Glutamatergic neuron (in vitro differentiated cells): Measurements from ENCODE around the gene RIIAD1. TPM values are rescaled to one million over a fixed set of nuclear protein-coding genes. Genes with fewer than 3 reads are reported as not detected.

Experiments
- DNase-seq: peaks from one replicate; pipeline ENCODE4 v3.0.0; 2022
- H3K27ac Mint-ChIP-seq: one replicate; pipeline ENCODE4 v1.8.0; 2020; ENCODE audit warnings: mild to moderate bottlenecking, mixed read lengths, inconsistent platforms; ENCODE audit not compliant: unreplicated experiment
- H3K27me3 Mint-ChIP-seq: one replicate; pipeline ENCODE4 v1.8.0; 2020; ENCODE audit warnings: mild to moderate bottlenecking, moderate library complexity, mixed read lengths, inconsistent platforms; ENCODE audit not compliant: unreplicated experiment
- H3K36me3 Mint-ChIP-seq: one replicate; pipeline ENCODE4 v1.8.0; 2020; ENCODE audit warnings: mild to moderate bottlenecking, mixed read lengths, inconsistent platforms; ENCODE audit not compliant: unreplicated experiment
- H3K4me1 Mint-ChIP-seq: one replicate; pipeline ENCODE4 v1.8.0; 2020; ENCODE audit warnings: mild to moderate bottlenecking, low read depth, mixed read lengths, inconsistent platforms; ENCODE audit not compliant: unreplicated experiment
- H3K4me3 Mint-ChIP-seq: one replicate; pipeline ENCODE4 v1.8.0; 2020; ENCODE audit warnings: mild to moderate bottlenecking, mixed read lengths, inconsistent platforms; ENCODE audit not compliant: unreplicated experiment
- H3K9me3 Mint-ChIP-seq: one replicate; pipeline ENCODE4 v1.8.0; 2020; ENCODE audit warnings: mild to moderate bottlenecking, moderate library complexity, mixed read lengths, inconsistent platforms; ENCODE audit not compliant: unreplicated experiment
- total RNA-seq: library from RNA; stranded (reverse); fragmentation: NEBNext Ultra II Directional; extraction: Animal tissue kit (Norgen Biotek cat#: 25700); gene quantifications from one replicate; pipeline ENCODE4 v1.2.1, GENCODE V29; 2021; ENCODE audit not compliant: unreplicated experiment
- TF ChIP-seq, protein P1 (sequence below): fragments of 200-600 bp; sonication (generic); IDR thresholded peaks from one replicate; pipeline ENCODE4 v1.5.0; 2021; ENCODE audit not compliant: partially characterized antibody, unreplicated experiment

The RIIAD1 gene
- total RNA-seq, 1 donor from 2014 or later: 3.8 TPM

- Mint-ChIP-seq H3K36me3 (no peaks in the 10 kb centered on the region), H3K9me3 (no peaks in the 10 kb centered on the region), H3K4me1 (no peaks in the 10 kb centered on the region), H3K27ac (no peak overlapping the region), H3K27me3 (no peaks in the 10 kb centered on the region), H3K4me3 (no peak overlapping the region)
- TF ChIP-seq, protein P1, sequence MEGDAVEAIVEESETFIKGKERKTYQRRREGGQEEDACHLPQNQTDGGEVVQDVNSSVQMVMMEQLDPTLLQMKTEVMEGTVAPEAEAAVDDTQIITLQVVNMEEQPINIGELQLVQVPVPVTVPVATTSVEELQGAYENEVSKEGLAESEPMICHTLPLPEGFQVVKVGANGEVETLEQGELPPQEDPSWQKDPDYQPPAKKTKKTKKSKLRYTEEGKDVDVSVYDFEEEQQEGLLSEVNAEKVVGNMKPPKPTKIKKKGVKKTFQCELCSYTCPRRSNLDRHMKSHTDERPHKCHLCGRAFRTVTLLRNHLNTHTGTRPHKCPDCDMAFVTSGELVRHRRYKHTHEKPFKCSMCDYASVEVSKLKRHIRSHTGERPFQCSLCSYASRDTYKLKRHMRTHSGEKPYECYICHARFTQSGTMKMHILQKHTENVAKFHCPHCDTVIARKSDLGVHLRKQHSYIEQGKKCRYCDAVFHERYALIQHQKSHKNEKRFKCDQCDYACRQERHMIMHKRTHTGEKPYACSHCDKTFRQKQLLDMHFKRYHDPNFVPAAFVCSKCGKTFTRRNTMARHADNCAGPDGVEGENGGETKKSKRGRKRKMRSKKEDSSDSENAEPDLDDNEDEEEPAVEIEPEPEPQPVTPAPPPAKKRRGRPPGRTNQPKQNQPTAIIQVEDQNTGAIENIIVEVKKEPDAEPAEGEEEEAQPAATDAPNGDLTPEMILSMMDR: no peak
- no peak for DNase-seq
Observed at GRCh38 chr1:151684128-151684527, 37.2 kb upstream of the RIIAD1 start.

GRCh38 chr1:151686561-151686960 lies 34.8 kb upstream of the RIIAD1 start:
- TF ChIP-seq, protein P1: no peak
- Mint-ChIP-seq H3K36me3 (no peaks in the 10 kb centered on the region), H3K9me3 (peaks cover 2% of the 10 kb centered on the region), H3K4me1 (no peaks in the 10 kb centered on the region), H3K4me3 (no peak overlapping the region), H3K27me3 (peaks cover 2% of the 10 kb centered on the region), H3K27ac (no peak overlapping the region)
- no peak for DNase-seq

DNA sequence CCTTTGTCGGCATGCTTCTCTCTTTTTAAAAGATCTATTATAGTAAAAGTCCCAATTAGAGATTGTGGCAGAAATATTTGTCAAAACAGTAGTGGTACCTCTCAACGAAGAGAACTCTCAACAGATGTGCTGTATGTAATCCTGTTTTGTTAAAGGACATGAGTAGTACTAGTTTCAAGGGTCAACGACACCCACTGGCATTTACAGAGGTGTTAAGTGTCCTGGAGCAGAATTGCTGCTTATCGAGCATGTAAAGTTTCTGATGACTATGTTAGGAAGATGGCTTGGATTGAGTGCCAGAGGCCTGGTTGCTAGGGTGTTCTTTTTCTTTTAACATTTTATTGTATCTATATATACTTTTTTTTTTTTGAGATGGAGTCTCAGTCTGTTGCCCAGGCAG lies 31.8 kb upstream of the RIIAD1 start:
- H3K27me3 Mint-ChIP-seq: peaks cover 2% of the 10 kb centered on the region
- H3K4me1 Mint-ChIP-seq: no peaks in the 10 kb centered on the region
- no peak overlapping the region for H3K4me3 Mint-ChIP-seq
- TF ChIP-seq, protein P1: no peak
- no peaks in the 10 kb centered on the region for H3K36me3 Mint-ChIP-seq
- DNase-seq: no peak
- peaks cover 2% of the 10 kb centered on the region for H3K9me3 Mint-ChIP-seq
- H3K27ac Mint-ChIP-seq: no peak overlapping the region

- Mint-ChIP-seq H3K27ac (no peak overlapping the region), H3K9me3 (peaks cover 2% of the 10 kb centered on the region), H3K36me3 (no peaks in the 10 kb centered on the region), H3K4me1 (no peaks in the 10 kb centered on the region), H3K27me3 (peaks cover 5% of the 10 kb centered on the region), H3K4me3 (no peak overlapping the region)
- no peak for DNase-seq
- TF ChIP-seq, protein P1: no peak
Observed at GRCh38 chr1:151692226-151692625, 29.1 kb upstream of the RIIAD1 start.

- Mint-ChIP-seq H3K27ac (no peak overlapping the region), H3K27me3 (peaks cover 5% of the 10 kb centered on the region), H3K36me3 (no peaks in the 10 kb centered on the region), H3K4me1 (peaks cover under 1% of the 10 kb centered on the region), H3K9me3 (peaks cover 2% of the 10 kb centered on the region), H3K4me3 (no peak overlapping the region)
- no peak for DNase-seq
- TF ChIP-seq, protein P1: peak; percentile 34
Observed at GRCh38 chr1:151693057-151693651, 28.2 kb upstream of the RIIAD1 start.
